ENCODE data around the gene IQGAP3.

GRCh38 chr1:156559086-156559796, 13.1 kb downstream of the IQGAP3 start:
- TF ChIP-seq CTCF (IDR thresholded peaks at IDR 0.05) (no peak), ZFX (IDR thresholded peaks at IDR 0.05; ENCODE audit: borderline replicate concordance) (no peak)

All from 22Rv1 (cell line).